Subcutaneous preadipocyte (primary cell): ENCODE results near the gene MTERF2. TPM values are rescaled to one million over a fixed set of nuclear protein-coding genes. Genes with fewer than 3 reads are reported as not detected.

Experiments
- total RNA-seq: library from RNA; depleted of rRNA; stranded (reverse); fragments of >200 nt; gene quantifications from 2 replicates; pipeline ENCODE4 v1.2.3, GENCODE V29; 2012

The MTERF2 gene
- total RNA-seq: 3.5 and 5.1 TPM in 2 replicates

GRCh38 chr12:106986625-106987389 lies at the start of gene MTERF2:
Gene MTERF2, minus strand, starts transcription at chr12:106987146. Its CDS starts 8,432 bp downstream, at chr12:106978714.

GRCh38 chr12:106955377-106956047 lies 31.4 kb downstream of the MTERF2 start, which contains the start of gene TMEM263:
Gene TMEM263, plus strand, starts transcription at chr12:106955907. Its CDS starts 11,210 bp downstream, at chr12:106967117.

Other genes starting within 250 kb of the MTERF2 start
- gene RIC8B, start 212.5 kb downstream of the MTERF2 start, total RNA-seq: 9.2 and 10.9 TPM in 2 replicates
- gene TMEM263, start 31.2 kb downstream of the MTERF2 start, total RNA-seq: 75.0 and 102 TPM in 2 replicates
- gene CRY1, start 106.4 kb upstream of the MTERF2 start, total RNA-seq: 8.1 and 14.5 TPM in 2 replicates